Adipocyte (in vitro differentiated cells): Measurements from ENCODE around the gene SLC41A3.

ENCODE experiments used
- DNase-seq: peaks from one replicate; pipeline ENCODE4 v3.0.0-alpha.2; 2015; ENCODE audit warnings: low read depth
- H3K27me3 ChIP-seq: replicated peaks from 2 replicates; pipeline ENCODE4 v1.7.0; 2013; ENCODE audit warnings: mild to moderate bottlenecking, low read length, moderate library complexity; ENCODE audit not compliant: control insufficient read depth, insufficient read depth
- H3K36me3 ChIP-seq: 2 replicates; pipeline ENCODE4 v1.7.0; 2013; ENCODE audit warnings: low read length, mild to moderate bottlenecking, moderate library complexity; ENCODE audit not compliant: control insufficient read depth, insufficient read depth, severe bottlenecking
- H3K4me1 ChIP-seq: 2 replicates; pipeline ENCODE4 v1.7.0; 2013; ENCODE audit warnings: mild to moderate bottlenecking, low read length, moderate library complexity; ENCODE audit not compliant: control insufficient read depth, insufficient read depth
- H3K4me3 ChIP-seq: 2 replicates; pipeline ENCODE4 v1.7.0; 2013; ENCODE audit warnings: mild to moderate bottlenecking, low read length, moderate library complexity
- H3K9ac ChIP-seq: 2 replicates; pipeline ENCODE4 v1.7.0; 2013; ENCODE audit warnings: mild to moderate bottlenecking, low read length, moderate library complexity
- H3K9me3 ChIP-seq: 2 replicates; pipeline ENCODE4 v1.7.0; 2013; ENCODE audit warnings: mild to moderate bottlenecking, low read length, moderate library complexity; ENCODE audit not compliant: control insufficient read depth

SLC41A3 gene

DNA sequence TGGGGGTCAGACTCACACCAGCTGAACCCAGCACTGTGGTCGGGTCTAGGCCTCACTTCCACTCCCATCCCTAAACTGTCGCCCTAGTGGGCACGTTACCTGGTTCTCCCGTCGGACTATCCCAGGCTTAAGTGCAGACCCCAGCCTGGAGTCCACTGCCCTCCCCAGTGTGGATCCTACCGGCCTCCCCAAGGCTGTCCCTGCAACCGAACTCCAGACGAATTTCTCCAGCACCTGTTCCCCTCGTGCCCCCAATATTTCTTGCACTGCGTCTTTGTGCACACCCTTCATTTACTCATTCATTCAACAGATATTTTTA is 26.5 kb downstream of the SLC41A3 start:
- no peak for DNase-seq
- no peak overlapping the region for H3K4me3 ChIP-seq
- peaks cover 11% of the 10 kb centered on the region for H3K4me1 ChIP-seq

GRCh38 chr3:126056681-126057500 is 27.0 kb downstream of the SLC41A3 start:
- Histone ChIP-seq H3K27me3 (no peaks in the 10 kb centered on the region), H3K9ac (no peak overlapping the region), H3K9me3 (no peaks in the 10 kb centered on the region), H3K4me1 (peaks cover 11% of the 10 kb centered on the region), H3K4me3 (no peak overlapping the region), H3K36me3 (no peaks in the 10 kb centered on the region)
- DNase-seq, result peak; percentile 8

More for the DNA sequence above, 26.5 kb downstream of the SLC41A3 start:
- H3K27me3 ChIP-seq, result no peaks in the 10 kb centered on the region
- no peaks in the 10 kb centered on the region for H3K9me3 ChIP-seq
- no peaks in the 10 kb centered on the region for H3K36me3 ChIP-seq
- H3K9ac ChIP-seq, result no peak overlapping the region

DNA sequence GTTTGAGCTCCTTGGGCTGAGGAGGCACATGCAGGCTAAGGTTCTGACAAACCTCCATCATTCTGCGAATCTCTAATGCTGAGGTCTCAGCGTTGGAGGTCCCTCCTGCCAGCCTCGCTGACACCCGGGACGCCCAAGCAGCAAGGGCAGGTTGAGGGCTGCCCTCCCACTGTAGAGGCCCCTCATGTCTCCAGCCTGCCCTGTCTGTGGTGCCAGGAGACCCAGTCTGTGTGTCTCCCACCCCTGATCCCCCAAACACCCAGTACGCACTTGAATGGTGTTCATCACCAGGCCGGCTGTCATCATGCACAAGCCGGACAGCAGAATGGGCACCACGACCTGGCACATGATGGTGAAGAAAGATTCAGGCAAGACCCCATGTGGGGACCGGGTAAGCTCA is 27.8 kb downstream of the SLC41A3 start:
- no peaks in the 10 kb centered on the region for H3K27me3 ChIP-seq
- no peaks in the 10 kb centered on the region for H3K36me3 ChIP-seq
- no peak overlapping the region for H3K4me3 ChIP-seq
- no peak for DNase-seq
- H3K9me3 ChIP-seq, result no peaks in the 10 kb centered on the region
- H3K4me1 ChIP-seq, result peaks cover 11% of the 10 kb centered on the region
- H3K9ac ChIP-seq, result no peak overlapping the region

DNA sequence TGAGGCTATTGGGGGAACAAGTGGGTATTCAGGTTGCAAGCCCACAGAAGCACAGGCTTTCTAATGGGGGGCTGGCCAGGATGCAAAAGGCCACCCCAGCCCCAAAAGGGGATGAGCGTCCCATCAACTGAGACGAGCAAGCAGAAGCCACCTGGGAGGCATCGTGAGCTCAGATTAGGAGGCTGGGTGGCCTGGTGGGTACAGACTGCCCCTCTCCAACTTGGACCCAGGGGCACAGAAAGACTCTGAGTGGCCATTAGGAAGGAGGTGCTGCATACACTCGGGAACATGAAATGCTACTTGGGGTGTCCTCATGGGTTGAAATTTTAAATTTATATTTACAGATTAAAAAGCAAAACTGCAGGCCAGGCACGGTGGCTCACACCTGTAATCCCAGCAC is 29.1 kb downstream of the SLC41A3 start:
- no peaks in the 10 kb centered on the region for H3K27me3 ChIP-seq
- H3K4me3 ChIP-seq, result no peak overlapping the region
- peaks cover 11% of the 10 kb centered on the region for H3K4me1 ChIP-seq
- H3K36me3 ChIP-seq, result no peaks in the 10 kb centered on the region
- no peak for DNase-seq
- no peak overlapping the region for H3K9ac ChIP-seq
- H3K9me3 ChIP-seq, result no peaks in the 10 kb centered on the region

DNA sequence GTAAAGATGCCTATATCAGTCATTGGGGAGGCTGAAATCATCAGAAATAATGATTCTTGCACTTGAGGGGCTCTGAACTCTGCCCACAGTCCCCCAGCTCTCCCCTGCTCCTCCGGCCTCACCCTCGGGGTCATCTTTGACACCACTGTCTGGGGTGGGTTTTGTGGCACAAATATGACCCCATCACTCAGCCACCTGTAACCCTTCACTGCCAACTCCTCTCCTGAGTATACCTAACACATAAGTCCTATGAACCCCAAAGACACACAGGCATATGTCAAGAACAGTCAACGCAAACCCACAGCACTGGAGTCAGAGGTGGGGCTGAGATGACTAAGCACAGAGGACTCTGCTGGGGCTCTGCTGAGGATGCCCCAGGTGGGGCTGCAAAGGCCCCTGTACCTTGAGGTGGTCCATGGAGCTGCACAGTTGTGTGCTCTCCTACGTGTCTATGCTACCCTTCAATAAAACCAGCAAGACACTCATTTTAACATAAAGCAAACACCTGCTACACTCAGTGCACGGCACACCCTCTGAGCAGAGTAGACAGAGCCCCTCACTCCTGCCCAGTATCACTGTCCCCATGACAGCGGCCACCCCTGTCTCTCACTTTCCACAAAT is 29.9 kb downstream of the SLC41A3 start:
- Histone ChIP-seq H3K9me3 (no peaks in the 10 kb centered on the region), H3K4me1 (peaks cover 11% of the 10 kb centered on the region), H3K36me3 (no peaks in the 10 kb centered on the region), H3K9ac (no peak overlapping the region), H3K4me3 (no peak overlapping the region), H3K27me3 (no peaks in the 10 kb centered on the region)
- no peak for DNase-seq

- Histone ChIP-seq H3K4me3 (no peak overlapping the region), H3K9ac (no peak overlapping the region), H3K9me3 (no peaks in the 10 kb centered on the region), H3K27me3 (no peaks in the 10 kb centered on the region), H3K36me3 (no peaks in the 10 kb centered on the region), H3K4me1 (peaks cover 11% of the 10 kb centered on the region)
- DNase-seq, result no peak
Observed at GRCh38 chr3:126053513-126053912, 30.4 kb downstream of the SLC41A3 start.

GRCh38 chr3:126052196-126053058 is 31.5 kb downstream of the SLC41A3 start:
- Histone ChIP-seq H3K36me3 (no peaks in the 10 kb centered on the region), H3K9ac (no peak overlapping the region), H3K4me3 (no peak overlapping the region), H3K9me3 (no peaks in the 10 kb centered on the region), H3K4me1 (peaks cover 11% of the 10 kb centered on the region), H3K27me3 (no peaks in the 10 kb centered on the region)
- no peak for DNase-seq

DNA sequence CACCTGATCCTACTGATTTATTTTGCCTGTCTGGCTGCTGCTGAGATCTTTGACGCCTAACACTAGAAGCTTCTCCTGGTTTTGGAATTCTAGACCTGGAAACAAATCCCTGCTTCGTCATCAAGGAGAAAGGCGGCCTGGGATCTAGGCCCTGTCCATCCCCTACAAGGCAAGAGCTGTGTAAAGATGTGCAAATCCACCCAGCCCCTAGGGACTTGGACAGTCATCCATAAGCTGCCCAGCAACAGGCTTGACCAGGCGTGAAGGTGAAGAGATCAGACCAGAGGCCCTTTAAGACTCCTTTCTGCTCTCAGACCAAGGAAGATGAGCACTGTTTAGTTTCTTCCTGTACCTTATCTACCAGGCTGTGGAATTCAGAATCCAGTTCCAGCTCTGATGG is 32.2 kb downstream of the SLC41A3 start:
- Histone ChIP-seq H3K9ac (no peak overlapping the region), H3K9me3 (no peaks in the 10 kb centered on the region), H3K36me3 (no peaks in the 10 kb centered on the region), H3K4me3 (no peak overlapping the region), H3K27me3 (no peaks in the 10 kb centered on the region), H3K4me1 (peaks cover 4% of the 10 kb centered on the region)
- no peak for DNase-seq

DNA sequence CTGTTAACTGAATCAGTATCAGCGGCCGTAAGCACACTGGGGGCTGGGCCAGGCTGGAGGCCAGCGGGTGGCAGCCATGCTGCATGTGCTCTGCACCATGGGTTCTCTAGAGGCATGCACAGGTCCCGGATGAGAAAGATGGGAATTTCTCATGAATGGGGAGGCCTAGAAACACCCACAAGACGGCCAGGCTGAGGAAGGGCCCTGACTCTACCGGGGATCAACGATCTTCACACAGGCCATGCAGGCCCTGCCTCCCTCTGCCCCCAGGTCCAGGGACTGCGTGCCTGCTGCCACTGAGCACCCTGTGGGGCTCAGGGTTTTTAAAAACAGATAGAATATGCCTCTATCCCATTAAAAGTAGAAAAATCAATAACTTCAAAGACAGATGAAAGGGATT is 32.7 kb downstream of the SLC41A3 start:
- H3K9me3 ChIP-seq, result no peaks in the 10 kb centered on the region
- no peak overlapping the region for H3K4me3 ChIP-seq
- H3K36me3 ChIP-seq, result no peaks in the 10 kb centered on the region
- H3K27me3 ChIP-seq, result no peaks in the 10 kb centered on the region
- DNase-seq, result no peak
- H3K9ac ChIP-seq, result no peak overlapping the region
- no peaks in the 10 kb centered on the region for H3K4me1 ChIP-seq

- H3K27me3 ChIP-seq, result no peaks in the 10 kb centered on the region
Observed at GRCh38 chr3:126050626-126051025, 33.3 kb downstream of the SLC41A3 start.

DNA sequence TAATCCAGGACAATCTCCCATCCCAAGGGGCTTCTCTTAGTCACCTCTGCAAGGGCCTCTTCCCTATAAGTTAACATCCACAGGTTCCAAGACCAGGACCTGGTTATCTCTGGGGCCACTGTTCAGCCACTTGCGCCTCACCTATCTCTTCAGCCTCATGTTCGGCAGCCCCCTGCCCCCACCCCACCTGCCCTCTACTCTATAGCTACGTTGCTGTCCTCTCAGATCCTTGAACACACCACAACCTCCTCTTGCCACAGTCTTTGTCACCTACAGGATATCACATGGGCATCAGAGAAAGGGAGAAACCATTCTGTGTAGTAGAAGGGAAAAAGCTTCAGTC is 33.9 kb downstream of the SLC41A3 start:
- Histone ChIP-seq H3K36me3 (no peaks in the 10 kb centered on the region), H3K27me3 (no peaks in the 10 kb centered on the region), H3K4me3 (no peak overlapping the region), H3K4me1 (no peaks in the 10 kb centered on the region), H3K9me3 (no peaks in the 10 kb centered on the region), H3K9ac (no peak overlapping the region)
- no peak for DNase-seq

More at GRCh38 chr3:126050626-126051025, 33.3 kb downstream of the SLC41A3 start:
- H3K36me3 ChIP-seq, result no peaks in the 10 kb centered on the region
- no peaks in the 10 kb centered on the region for H3K4me1 ChIP-seq
- H3K9ac ChIP-seq, result no peak overlapping the region
- H3K4me3 ChIP-seq, result no peak overlapping the region
- H3K9me3 ChIP-seq, result no peaks in the 10 kb centered on the region
- no peak for DNase-seq
